Stimulated activated CD4-positive, alpha-beta T cell treated with anti-CD3 and anti-CD28 coated beads, Interleukin-15, amount 100 ng/mL, for 1 hour (primary cell): ENCODE results near the gene PTPRM.

Source experiments
- DNase-seq, 2 donors: peaks; one replicate each; pipeline ENCODE4 v3.0.0-alpha.2; 2020; ENCODE audit warnings: low read depth in 1 of 2, low spot score in 1 of 2

The PTPRM gene

DNA sequence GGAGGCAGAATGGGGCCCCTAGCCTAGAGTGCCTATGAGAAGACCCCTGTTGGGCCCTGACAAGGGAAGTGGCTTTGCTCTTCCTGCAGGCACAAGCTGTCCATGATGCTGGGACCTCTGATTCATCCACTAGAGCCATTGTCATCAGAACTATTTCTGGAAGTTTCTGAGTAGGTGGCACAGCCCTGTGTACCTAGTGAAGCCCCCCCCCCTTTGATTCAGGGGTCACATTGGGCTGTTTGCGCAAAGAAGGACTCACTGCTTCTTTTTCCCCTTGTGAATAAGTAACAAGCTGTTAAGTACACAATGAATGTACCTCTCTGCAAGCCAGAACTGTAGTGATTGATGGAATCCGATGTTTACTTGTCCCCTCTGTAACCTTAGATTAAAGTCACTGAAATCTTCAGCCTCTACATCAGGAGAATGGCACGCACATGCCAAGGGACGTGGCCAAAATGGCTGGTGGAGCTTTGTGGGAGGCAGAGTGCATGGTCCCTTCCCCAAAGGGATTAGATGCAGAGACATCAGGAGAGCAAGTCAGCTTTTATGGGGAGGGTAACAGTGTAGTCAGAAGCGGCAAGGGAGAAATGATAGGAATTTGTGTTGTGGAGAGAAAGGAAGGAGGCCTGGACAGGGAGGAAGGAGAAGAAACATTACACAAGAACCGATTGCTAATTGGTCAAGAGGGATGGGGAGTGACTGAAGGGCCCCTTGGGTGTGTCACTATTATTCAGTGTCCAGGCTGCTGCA lies 774.5 kb downstream of the PTPRM start:
- no peak for DNase-seq

DNA sequence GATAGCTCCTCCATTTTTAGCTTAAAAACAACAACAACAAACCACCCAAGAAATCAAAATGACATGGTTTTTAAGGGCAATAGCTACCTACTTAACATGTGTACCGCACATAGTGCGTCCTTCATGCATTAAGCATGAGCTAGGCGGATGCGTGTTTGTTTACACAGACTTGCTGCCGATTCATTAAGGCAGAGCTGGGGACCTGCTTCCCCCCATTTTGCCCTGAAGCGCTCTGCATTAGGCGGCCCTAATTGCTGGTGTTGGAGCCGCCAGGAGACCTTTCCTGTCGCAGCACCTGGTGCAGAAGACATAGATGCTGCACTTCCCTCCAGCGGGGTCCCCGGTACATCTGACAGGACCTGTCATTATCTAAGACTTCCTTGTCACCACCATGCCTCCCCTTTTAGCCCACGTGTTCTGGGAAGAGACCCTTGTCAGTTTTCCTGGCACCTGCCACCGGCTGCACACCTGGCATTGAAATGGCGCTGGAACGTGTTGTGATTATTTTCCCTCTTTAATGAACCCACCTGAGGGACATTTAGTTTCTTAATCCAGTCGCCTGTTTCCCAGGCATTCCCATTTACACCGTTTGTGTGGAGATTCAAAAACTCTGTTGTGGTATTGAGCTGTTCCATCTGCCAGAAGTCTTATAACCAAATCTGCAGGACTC lies 781.1 kb downstream of the PTPRM start:
- no peak for DNase-seq

DNA sequence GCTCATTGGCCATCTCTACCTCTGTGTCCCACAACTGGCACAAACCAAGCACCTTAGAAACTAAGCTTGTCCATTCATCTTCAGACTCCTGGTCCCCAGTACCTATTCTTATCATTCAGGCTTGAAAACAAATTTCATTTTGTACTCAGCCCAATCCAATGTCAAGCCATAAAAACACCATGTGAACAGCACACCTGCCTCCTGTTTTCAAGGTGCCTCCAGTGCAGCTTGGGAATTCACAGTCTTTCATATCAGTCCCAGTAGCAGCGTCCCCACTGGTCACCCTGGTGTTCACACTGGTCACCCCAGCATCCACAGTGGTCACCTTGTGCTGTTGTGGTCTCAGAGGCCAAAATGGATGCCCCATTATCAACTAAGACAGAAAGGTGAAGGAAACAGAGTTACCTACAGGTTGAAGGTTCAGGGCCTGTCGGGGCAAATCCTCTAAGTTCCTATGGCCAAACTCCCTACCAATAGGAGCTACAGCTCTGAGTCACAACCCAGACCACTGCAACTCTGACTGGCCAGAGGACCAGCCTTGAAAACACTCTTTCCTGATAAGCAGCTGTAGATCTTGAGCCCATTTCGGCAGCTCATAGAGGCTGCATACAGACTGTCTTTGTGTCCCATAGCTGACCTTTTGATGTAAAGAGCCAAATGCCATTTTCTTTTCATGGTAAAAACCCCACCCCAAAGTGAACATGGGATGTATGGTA lies 782.6 kb downstream of the PTPRM start:
- DNase-seq, result no peak

DNA sequence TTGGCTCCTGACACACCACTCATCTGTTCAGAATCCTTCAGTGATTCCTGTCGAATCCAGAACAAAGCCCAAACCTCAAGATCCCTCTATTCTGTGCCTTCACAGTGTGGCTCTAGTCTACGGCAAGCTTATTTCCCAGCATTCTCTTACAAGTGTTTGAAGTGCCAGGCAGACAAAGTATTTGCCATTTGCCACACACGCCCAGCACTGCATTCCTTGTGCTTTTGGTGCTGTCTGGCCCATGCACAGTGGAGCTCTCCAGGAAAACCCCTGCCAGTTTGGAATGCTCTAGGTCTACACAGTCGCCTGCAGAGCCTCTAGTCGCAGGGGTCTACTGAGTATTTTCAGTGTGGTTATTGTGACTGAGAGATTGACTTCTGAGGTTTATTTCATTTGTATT lies 783.5 kb downstream of the PTPRM start:
- no peak for DNase-seq

DNA sequence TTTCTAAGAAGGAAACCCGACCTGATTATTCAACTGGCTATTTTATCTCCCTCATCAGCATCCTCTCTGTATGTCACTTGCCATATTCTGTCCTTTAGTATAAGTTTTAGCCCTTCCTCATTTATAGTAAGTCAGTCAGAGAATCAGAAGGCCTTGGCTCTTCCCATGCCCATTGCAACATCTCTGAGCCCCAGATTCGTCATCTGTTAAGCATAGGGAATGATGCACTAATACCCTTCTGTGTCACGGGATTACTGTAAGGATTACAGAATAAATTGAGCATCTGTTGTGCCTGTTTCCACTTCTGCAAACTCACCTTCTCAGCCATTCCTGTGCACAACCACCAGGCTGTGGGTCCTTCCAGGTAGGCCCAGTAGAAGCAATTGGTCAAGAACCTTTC lies 784.0 kb downstream of the PTPRM start:
- no peak for DNase-seq

DNA sequence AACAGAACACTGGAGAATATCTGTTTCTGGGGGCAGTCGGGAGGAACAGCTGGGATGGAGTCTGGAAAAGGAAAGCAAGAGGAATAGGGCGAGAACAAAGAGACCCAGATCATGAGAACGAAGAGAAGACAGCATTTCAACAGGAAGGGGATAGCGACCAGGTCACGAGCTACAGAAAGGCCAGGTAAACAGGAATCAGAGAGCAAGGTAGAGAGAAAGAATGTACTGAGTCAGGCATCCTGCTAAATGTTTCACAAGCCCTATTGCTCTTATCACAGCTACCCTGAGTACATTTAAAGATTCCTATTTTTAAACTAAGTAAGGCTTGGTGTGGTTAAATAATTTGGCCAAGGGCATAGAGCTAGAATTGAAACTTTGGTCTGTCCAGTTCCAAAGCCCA lies 787.2 kb downstream of the PTPRM start:
- no peak for DNase-seq

DNA sequence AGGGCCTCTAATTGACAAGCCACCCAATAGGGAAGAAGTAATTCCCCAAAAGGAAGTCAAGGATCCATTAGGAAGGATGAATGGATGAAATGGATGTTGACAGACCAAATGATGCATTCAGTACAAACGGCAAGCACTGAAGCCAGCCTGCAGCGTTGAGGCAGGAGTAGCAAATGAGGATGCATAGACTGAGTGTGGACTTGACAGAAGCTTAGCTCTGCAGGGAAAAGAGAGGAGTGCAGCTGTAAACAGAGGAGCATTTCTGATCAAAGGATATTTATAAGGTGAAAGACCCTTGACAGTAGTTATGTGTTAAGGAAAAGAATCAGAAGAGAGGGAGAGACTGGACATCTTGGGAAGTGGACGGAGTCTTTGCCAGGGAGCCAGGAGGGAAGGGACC lies 788.9 kb downstream of the PTPRM start:
- no peak for DNase-seq

DNA sequence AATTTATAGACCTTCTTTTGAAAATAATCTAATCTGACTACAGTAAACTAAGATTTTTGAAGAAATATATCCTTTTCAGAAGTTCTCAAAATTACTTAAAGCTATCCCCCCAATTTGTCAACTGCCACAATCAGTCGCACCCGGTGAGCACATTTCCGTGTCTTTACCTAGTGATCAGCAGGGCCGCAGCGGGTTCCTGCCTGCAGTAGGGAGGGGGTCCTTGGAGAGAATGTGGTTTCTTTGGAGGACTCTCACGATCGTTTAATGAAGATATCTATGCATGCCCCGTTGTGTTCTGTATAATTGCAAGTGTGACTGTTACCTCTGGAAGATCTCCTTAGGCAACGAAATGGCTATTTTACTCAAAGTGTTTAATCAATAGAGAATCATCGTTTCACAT lies 790.2 kb downstream of the PTPRM start:
- DNase-seq, result no peak

DNA sequence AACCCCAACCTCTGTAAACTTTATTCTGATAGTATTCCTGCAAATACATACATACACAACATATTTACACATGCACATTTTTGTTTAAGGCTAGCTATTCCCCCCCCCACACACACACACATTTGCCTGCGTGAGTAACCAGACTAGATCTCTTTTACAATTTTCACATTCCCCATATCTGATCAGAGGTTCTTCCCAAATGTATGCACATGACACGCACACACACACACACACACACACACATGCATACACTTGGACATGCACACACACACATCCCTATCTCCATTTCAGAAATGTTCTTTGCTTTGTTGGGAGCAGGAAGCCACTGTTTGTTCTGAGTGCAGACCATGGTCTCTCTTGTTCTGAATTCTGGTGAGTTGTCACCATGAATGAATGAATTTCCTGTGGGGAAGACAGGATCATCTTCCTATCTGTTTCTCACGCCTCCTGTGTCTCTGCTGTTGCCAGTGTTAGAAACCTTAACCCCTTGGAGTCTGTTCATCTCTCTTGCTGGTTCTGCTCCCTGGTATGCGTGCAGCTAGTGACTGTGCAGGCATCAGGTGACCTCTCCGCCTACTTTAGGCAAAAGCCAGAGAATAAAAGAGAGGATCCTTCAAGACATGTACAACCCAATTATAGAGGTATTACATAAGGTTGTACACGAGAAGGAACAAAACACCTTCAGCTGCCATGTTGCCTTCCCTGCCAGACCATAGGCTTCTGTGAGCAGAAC lies 791.1 kb downstream of the PTPRM start:
- DNase-seq, result no peak

DNA sequence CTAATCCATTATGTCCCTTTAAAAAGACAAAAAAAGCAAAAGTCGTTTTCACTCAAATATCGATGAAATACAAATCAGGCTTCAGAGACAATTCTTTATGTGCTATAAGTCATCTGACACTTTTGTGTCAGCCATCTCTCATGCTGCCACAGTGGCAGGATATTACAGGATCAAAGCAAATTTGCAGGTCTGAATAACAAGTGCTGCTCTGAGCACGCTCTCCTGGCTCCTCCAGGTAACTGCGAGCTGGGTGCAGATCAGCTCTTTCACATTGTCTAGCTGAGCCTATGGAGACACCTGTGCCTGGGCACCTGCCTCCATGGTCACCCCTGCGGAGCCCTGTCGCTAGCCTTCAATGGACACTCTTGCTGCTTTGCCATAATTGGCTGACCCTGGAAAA lies 792.0 kb downstream of the PTPRM start:
- DNase-seq, result no peak

DNA sequence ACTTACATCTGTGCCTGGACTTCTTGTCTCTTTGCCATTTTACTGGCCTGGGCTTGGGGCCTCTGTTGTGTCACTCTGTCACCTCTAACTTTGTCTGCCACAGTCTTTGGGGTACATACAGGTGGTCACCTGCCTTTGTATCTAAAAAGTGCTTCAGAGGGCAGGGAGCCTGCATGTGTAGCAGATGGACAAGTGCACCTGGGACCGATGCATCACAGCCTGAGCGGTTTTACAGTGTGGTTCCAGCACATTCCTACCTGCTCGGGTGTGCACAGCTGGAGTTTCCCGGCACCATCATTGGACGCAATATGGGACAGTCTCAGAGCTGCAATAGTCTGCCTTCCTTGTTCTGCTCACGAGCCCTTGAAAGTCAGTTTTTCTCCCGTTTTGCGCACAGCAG lies 792.4 kb downstream of the PTPRM start:
- no peak for DNase-seq

DNA sequence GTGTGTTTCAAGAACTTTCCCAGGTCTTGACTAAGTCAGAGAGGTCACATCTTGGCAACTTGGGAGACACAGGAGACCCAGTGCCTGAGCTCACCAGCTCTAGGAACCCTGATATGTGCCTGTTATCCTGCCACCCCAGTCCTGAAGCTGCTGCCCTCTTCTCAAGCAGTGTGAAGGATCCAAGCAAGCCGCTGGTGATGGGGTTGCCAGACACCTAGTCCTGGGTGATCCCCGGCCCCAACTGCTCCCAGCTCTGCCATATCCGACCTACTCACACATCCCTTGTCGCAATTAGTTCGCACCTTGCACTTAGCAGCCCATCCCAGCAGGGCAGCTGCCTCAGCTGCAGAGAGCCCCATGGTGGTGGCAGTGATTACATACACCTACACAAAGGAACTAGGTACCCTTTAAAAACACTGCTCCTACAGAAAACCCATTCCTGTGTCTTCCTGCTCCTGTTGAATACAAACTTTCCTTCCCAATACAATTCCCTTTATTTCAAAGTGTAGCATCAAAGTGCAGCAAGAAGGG lies 794.9 kb downstream of the PTPRM start:
- no peak for DNase-seq

DNA sequence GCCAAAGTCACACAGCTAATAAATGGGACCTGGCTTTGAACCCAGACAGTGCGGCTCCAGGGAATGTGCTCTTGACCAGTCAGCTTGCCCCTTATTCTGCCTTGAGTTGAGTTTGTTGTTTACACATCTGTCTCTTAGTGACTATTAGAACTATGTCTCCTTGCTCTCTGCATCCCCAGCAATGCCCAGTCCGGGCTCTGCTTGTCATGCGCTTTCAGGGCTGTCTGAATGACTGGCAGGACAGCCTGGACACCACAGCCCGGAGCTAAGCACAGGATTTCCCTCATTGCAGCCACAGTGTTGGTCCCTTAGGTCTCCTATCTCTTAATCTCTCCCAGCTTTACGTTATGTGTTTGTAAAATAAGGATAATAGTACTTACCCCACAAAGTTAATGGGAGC lies 795.7 kb downstream of the PTPRM start:
- no peak for DNase-seq

DNA sequence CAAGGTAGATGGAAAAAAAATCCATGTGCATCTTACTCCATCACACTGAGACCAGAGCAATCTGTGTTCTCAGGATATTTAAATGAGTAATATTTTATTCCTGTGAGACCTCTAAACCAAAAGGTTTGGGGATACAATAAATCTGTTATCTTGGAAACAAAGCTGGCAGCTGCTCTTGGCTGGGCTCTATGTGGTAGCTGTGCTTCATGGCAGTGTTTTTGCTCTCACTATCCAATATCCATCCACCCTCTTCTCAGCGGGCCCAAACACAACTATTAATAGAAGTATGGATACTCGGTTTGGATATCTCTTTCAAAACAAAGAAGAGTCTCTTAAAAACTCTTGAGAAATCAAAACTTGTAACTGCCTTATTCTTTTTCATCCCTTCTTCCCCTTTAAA lies 797.3 kb downstream of the PTPRM start:
- DNase-seq, result no peak

DNA sequence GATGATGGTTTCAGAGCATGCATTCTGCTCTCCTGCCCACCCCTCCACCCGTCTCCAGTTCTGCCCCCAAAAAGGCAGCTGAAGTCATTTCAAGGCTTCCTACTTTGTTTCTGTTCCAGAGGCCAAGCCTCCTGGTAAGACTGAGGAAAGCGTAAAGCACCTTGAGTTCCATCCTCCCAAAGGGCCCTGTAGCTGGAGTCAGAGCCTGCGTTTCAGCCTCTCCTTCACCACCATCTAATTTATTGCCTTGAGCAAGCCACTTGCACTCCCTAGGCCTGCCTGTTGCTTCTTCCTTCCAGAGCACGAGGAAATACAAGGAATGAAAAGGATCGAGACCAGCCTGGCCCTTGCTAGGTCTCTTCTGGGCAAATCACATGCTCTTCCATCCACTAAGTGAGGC lies 797.9 kb downstream of the PTPRM start:
- DNase-seq, result no peak

DNA sequence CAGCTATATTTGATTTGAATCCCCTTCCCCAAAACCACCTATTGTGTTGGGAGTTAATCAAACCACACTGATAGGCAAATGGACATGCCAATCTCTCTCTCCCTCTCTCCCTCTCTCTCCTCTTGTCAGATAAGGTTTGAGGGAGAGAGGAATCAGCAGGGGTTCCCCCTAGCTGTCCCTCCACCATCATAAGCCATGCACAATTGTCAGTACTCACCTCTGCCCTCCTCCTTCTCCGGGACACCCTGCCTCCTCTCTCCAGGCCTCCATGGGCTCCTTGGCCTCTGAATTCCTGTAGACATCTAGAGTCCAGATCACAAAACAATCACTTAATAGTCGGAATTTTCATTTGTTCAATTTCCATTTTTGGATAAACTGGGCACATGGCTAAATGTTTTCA lies 798.4 kb downstream of the PTPRM start:
- no peak for DNase-seq

DNA sequence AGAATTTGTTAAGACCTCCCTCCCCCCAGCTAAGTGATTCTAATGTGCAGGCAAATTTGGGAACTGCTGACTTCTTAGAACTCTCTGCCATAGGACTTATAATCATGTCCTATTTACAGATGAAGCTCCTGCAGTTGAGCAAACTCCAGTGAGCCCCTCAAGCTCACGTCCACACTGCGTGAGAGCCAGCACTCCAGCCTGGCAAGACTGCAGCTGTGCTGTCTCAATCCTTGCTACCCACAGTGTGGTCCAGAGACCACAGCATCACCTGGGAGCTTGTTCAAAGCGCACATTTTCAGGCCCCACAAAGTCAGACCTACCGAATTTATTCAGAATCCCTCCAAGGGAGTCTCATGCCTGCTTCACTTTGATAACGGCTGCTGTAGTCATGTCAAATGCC lies 799.0 kb downstream of the PTPRM start:
- no peak for DNase-seq

DNA sequence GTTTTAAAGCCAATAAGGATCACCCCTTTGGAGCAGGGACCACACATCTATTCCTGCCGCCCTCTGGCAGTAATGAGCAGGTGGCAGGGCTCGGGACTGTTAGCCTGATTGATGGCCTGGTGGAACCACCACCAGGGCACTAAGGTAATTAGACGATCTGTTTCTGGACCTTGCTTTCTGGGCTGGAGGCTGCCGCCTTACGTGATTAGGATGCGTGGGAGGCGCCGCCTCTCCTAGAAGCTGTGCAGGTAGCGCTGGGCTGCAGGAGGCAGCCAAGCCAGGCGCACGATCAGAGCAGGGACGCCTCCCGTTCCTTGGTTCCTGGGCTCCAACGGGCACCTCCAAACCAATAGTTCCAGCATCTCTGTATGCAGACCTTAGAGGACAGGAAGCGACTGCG lies 799.5 kb downstream of the PTPRM start:
- no peak for DNase-seq

DNA sequence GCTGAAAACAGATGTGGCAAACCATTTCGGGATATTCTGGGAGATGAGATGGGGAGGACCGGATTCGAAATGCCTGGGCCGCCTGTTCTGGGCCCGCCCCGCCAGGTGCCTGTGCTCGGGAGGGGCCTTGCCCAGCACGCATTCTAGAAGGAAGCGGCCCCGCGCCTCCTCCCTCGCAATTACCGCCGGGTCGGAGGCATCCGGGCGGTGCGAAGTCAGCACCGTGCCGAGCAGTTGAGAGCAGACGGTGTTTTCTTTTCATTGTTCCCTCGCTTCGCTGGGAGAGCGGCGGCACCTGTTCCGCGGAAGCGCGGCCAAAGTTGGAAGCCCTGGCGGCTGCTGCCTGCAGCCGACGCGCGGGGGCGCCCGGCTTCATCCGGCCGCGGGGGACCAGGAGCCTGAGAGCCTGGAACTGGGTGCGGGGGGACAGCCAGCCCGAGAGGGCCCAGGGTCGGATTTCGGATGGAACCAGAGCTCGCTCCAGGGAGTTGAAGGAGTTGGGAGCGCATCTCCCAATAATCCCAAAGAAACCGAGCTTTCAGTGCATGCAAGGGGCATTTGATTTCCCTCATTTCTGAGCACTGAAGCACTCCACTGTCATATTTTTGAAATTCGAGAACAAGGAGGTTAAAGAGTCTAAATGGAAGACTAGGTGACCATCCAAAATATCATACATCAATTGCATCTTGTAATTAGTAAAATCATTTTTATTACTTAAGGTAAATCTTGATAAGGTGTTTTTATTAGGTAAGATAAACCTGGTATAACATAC lies 800.3 kb downstream of the PTPRM start:
- no peak for DNase-seq

DNA sequence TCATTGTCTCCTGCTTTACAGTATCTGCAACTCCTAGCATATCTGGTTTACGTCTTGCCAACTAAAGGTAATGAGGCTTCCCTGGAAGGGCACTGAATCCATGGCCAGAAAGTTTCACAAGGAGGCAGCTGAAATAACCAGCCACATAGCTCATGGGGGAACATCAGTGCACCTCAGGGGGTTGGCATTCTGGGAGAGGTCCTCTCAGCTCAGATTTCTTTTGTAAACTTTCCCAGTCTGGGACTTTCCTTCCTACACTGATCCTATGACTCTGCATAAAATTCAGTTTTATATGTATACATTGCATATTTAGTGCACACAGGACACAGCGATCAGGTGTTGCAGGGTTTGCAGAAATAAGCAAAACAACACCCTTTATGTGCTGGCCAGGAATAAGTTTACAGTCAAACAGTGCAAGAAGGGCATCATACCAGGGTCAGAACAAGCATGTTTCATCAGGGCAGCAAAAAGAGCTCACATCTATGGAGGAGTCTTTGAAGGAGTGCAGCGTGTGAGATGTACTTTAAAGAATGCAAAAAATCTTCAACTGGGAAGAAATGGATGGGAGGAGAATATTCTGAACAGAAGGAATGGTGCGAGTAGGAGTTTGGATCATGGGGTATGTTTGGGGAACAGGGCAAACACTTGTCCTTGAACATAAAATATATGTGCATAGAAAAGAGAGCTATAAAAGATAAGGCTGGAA lies 801.5 kb downstream of the PTPRM start:
- no peak for DNase-seq
